Motor neuron (in vitro differentiated cells): ENCODE results near the gene AGAP9. TPM values are rescaled to one million over a fixed set of nuclear protein-coding genes. Genes with fewer than 3 reads are reported as not detected.
"Not testable (repeated sequence)": the region's sequence is repeated elsewhere in the genome, so short reads cannot be mapped to it uniquely, and the experiment has no call there.

Source experiments
- ATAC-seq, 8 experiments: fragments of 200-7000 bp; cut with Tn5 transposase; replicated peaks in 6 of 8; 2 replicates each; pipeline ENCODE4 v1.8.0; 2021; ENCODE audit warnings: mild to moderate bottlenecking in 8 of 8, moderate library complexity in 8 of 8
- H3K27ac ChIP-seq, 2 donors: fragments of 250-450 bp; sonication (Bioruptor Pico); 2 replicates each; pipeline ENCODE4 v1.9.0; 2021; ENCODE audit warnings: antibody characterized with exemption in 2 of 2, mild to moderate bottlenecking in 2 of 2, moderate library complexity in 1 of 2
- H3K4me1 ChIP-seq, 2 donors: fragments of 250-450 bp; sonication (Bioruptor Pico); replicated peaks in 1 of 2; 2 replicates each; pipeline ENCODE4 v1.6.1; 2021; ENCODE audit warnings: antibody characterized with exemption in 2 of 2, mild to moderate bottlenecking in 2 of 2, moderate library complexity in 1 of 2
- H3K4me3 ChIP-seq, 5 donors: fragments of 250-450 bp; sonication (Bioruptor Pico); 2 replicates each; pipeline ENCODE4 v1.9.0; 2021; ENCODE audit warnings: antibody characterized with exemption in 5 of 5, mild to moderate bottlenecking in 5 of 5, moderate library complexity in 4 of 5
- WGBS, 10 experiments: fragments of 450-650 bp; shearing (Covaris generic); methylation state at CpG; one replicate each; pipeline ENCODE4 v1.0.0; 2022; 5-methylcytosine and 5-hydroxymethylcytosine counted together
- in situ Hi-C, 9 experiments: fragments of 400-800 bp; cut with MboI; loops; one replicate each; pipeline ENCODE4 v1.15.0; 2021; ENCODE audit warnings: low sequenced_read_pairs in 9 of 9, low pct_unique_long_range_greater_than_20kb in 2 of 9; ENCODE audit not compliant: unreplicated experiment in 9 of 9
- total RNA-seq, 8 experiments: library from RNA; unstranded; fragments of 300-600 nt; gene quantifications; 2 replicates each; pipeline versions ENCODE4 v1.2.3 to v1.2.4, GENCODE V29; 2022

AGAP9 gene
- total RNA-seq, 8 experiments from 2014 or later, result 4.3 to 21.4 (median 5.7) TPM

DNA sequence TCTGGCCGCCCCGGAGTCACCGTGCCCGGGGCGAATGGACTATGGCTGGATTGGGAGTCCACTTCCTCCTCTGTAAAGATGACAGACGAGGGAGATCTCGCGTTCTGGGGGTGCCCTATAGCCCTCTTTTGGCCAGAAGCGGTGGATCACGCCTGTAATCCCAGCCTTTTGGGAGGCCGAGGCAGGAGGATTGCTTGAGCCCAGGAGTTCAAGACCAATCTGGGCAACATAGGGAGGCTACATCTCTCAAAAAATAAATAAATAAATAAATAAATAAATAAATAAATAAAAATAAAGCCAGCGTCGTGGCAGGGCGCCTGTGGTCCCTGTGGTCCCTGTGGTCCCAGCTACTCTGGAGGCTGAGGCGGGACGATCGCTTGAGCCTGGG lies 30.4 kb upstream of the AGAP9 start:
- in situ Hi-C loops, ATAC-seq, H3K4me1 ChIP-seq: not testable (repeated sequence)
- Histone ChIP-seq H3K27ac (peak overlapping the region in 1 of 2 donors; percentile 35), H3K4me3 (peak overlapping the region; percentile 22 to 48 (median 35))
- no CpG with 5 or more reads among the region's 17 CpGs for WGBS, 10 experiments

DNA sequence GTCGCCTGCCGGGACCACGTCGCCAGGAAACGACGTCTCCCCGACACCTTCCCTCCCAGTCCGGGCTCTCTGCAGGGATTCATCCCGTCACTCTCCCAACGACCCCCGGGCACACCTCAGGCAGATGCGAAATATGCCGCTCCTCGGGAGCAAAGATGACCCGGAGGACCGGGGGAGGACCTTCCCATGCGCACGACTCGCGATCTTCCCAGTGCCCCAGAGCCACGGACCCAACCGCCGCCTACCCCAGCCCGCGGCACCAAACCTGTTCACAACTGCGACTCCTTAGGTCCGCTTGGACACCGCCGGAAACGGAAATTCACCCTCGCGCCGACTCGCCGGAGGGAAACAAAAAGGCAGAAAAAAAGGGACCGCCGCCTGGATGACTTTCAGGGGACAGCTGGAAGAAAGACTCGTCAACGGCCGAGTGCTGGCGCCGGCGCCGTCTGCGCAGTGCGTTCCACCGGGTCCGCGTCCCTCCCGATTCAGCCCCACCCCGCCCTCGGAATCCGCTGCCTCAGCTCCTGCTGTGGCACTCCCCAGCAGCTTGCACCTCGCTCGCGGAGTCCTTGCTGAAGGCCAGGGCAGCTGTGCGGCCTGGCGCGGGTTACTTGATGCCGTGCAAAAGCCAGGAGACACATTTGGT lies 29.9 kb upstream of the AGAP9 start:
- Histone ChIP-seq H3K4me3 (peak overlapping the region; percentile 81 to 100 (median 100)), H3K27ac (peak overlapping the region; percentile 98)
- in situ Hi-C loops, H3K4me1 ChIP-seq: not testable (repeated sequence)
- WGBS, 10 experiments, result 0 to 7% (median 5%) methylated on average over 3 to 7 of the region's 60 CpGs; no CpG with 5 or more reads in 5 of the 10 experiments
- peak; percentile 91 to 96 (median 94) for ATAC-seq

DNA sequence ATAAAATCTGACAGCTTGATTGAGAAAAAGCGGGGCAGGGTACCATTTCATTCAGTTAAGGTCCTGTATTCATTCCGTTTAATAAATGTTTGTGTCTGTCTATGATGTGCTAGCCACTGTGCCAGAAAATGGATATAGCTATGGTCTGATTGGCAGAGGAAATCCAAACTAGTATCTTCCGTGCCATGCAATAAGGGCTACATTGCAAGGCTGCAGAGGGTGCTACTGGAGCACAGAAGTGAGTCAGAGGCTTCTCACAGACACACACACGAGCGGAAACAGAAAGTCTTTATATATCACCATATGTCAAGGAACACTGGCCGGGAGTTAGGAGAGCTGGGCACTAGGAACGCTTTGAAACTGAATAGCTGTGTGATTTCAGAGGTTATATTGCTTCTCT lies 29.3 kb upstream of the AGAP9 start:
- ATAC-seq, result peak; percentile 35 to 60 (median 48)
- peak overlapping the region; percentile 81 to 100 (median 100) for H3K4me3 ChIP-seq
- H3K4me1 ChIP-seq, in situ Hi-C loops: not testable (repeated sequence)
- WGBS, 10 experiments, result 67 to 100% methylated on average over 1 of the region's 7 CpGs; no CpG with 5 or more reads in 8 of the 10 experiments
- H3K27ac ChIP-seq, result peak overlapping the region; percentile 98

DNA sequence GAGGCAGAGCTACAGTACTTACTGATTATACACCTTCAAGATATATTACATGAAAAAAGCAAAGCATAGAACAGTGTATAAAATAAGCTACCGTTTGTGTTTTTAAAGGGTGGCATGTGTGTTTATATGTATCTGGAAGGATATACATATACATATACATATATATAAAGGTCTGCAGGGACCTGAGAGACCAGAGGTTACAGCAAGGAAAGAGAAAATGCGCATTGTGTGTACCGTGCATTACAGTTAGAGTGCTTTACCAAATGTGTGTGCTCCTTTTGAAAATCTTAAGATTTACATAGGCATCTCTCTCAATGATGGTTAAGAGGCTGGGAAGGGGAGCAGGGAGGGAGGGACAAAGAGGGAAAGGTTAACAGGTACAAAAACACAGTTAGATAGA lies 23.8 kb upstream of the AGAP9 start:
- ATAC-seq, result peak in 2 of 8 experiments; percentile 51 to 98
- H3K4me1 ChIP-seq, in situ Hi-C loops, H3K4me3 ChIP-seq, H3K27ac ChIP-seq: not testable (repeated sequence)
- WGBS, 10 experiments, result no CpG with 5 or more reads among the region's 3 CpGs

DNA sequence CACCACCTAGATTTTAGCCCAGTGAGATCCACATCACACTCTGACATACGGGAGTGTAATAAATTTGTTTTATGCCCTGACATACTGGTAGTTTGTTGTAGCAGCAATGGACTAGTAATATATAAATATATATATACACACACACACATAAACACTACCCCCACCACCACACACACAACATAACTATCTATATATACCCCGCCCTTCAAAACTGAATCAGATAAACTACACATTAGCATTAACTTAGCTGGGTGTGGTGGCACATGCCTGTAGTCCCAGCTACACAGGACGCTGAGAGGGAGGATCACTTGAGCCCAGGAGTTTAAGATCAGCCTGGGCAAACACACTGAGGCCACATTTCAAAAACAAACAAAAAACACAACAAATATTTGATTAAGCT lies 13.0 kb upstream of the AGAP9 start:
- H3K4me1 ChIP-seq, H3K4me3 ChIP-seq, in situ Hi-C loops, H3K27ac ChIP-seq: not testable (repeated sequence)
- ATAC-seq, result peak in 2 of 8 experiments; percentile 74 to 85
- no CpG with 5 or more reads among the region's 3 CpGs for WGBS, 10 experiments

DNA sequence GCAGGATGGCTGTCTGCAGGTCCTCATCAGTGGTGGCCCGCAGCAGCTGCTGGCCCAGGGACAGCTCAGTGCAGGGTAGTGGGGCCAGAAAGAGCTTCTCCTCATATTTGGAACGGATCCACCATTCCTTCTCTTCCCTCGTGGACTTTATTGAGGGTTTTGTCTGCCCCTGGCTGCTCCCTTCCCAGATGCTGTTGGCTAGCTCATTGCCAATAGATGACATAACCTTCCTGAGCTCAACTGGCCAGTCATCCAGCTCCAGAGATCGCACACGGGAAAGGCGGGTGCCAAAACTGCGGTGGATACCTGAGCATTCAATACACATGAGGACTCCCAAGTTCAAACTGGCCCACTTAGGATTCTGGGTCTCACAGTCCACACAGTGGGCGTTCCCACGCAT lies 21.1 kb downstream of the AGAP9 start:
- H3K4me3 ChIP-seq, H3K27ac ChIP-seq, in situ Hi-C loops, ATAC-seq, H3K4me1 ChIP-seq: not testable (repeated sequence)
- no CpG with 5 or more reads among the region's 9 CpGs for WGBS, 10 experiments

DNA sequence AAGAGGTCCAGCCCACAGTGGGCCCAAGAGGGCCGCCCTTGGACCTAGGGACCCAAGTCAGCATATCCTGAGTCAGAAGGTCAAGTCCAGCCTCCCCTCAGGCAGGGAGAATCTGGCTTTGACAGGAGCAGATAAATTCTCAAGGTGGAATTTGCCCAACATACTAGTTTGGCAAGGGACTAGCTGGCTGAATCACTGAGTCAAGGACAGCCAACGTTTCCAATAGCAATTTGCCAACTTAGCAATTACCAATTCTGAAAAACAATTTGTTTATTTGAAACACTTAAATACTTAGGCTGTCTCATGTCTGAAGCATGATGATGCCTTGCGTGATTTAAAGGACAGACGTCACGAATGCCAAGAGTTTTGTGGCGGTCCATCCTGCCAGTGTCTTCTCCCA lies 29.2 kb downstream of the AGAP9 start:
- H3K27ac ChIP-seq, in situ Hi-C loops, H3K4me3 ChIP-seq, ATAC-seq, H3K4me1 ChIP-seq: not testable (repeated sequence)
- WGBS, 10 experiments, result no CpG with 5 or more reads among the region's 6 CpGs

DNA sequence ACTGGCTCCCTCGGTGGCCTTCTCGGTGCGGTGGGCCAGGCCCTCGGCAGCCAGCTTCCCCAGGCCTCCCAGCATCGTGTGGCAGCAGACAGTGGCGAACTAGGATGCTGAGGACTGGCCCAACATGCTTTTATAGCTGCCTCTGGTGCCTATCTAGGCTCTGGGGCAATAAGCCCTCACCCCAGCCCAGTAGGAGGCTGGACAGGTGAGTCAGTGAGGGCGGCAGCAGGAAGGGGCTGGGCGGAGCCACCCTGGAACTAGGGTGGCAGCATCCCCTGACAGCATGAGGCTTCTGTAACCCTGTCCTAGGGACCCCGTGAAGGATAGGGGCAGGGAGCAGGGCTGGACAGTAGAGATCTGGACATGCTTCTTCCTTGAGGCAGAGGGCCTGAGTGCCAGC lies 31.8 kb downstream of the AGAP9 start, which contains the start of gene FAM25G:
FAM25G (minus strand) TSS at position 101 of the 400 bp plus-strand sequence; CDS start at position 75, 26 bp downstream.
- ATAC-seq, H3K27ac ChIP-seq, H3K4me1 ChIP-seq, in situ Hi-C loops, H3K4me3 ChIP-seq: not testable (repeated sequence)
- no CpG with 5 or more reads among the region's 9 CpGs for WGBS, 10 experiments

DNA sequence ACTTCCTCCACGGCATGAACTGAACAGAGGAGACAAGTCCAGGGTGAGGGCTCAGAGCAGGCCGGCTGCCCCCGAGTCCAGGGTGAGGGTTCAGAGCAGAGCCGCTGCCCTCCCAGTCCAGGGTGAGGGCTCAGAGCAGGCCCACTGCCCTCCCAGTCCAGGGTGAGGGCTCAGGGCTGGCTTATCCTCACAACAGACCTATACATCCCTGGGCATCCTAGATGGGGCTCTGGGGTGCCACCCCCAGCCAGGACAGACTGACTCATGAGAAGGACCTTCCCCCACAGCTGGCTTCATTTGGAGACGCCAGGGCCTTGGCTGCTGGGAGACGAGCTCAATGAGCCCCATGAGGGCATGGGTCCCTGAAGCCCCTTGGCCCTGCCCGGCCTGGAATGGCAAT lies 33.8 kb downstream of the AGAP9 start:
- in situ Hi-C loops, H3K27ac ChIP-seq, ATAC-seq, H3K4me3 ChIP-seq, H3K4me1 ChIP-seq: not testable (repeated sequence)
- WGBS, 10 experiments, result no CpG with 5 or more reads among the region's 7 CpGs

DNA sequence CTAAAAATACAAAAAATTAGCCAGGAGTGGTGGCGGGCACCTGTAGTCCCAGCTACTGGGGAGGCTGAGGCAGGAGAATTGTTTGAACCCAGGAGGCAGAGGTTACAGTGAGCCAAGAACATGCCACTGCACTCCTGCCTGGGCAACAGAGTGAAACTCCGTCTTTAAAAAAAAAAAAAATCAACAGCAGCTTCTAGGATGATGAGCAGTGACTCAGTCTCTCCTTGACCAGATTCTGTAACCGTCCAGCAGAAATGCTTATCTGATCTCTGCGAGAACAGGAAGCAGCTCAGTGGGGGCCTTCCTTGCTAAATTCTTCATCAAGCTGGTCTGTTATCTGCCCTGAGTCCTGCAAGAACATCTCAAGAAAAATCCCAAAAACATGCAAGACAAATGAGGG lies 37.5 kb downstream of the AGAP9 start:
- ATAC-seq, in situ Hi-C loops: not testable (repeated sequence)
- WGBS, 10 experiments, result no CpG with 5 or more reads among the region's 4 CpGs

DNA sequence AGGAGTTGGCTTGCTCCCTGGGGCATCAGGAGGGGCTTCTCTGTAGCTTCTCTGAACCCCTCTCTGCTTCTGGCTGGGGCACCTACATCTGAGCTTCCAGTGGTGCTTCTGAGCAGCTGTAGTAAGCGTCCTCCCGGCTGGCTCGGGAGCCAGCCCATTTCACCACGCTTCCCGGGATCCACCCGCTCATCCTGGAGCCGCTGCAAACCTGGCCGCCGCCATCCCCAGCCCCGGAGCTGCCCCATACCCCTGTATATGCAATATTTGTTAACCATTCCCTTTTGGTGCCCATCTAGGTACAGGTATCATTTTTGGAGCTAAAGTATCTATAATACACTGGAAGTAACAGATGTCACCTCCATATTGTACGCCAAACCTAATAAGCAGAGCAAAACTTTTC lies 38.7 kb downstream of the AGAP9 start:
- H3K4me1 ChIP-seq, ATAC-seq, in situ Hi-C loops, H3K27ac ChIP-seq, H3K4me3 ChIP-seq: not testable (repeated sequence)
- WGBS, 10 experiments, result no CpG with 5 or more reads among the region's 11 CpGs

More for the DNA sequence above, 37.5 kb downstream of the AGAP9 start:
- not testable (repeated sequence) for H3K27ac ChIP-seq, H3K4me1 ChIP-seq, H3K4me3 ChIP-seq

DNA sequence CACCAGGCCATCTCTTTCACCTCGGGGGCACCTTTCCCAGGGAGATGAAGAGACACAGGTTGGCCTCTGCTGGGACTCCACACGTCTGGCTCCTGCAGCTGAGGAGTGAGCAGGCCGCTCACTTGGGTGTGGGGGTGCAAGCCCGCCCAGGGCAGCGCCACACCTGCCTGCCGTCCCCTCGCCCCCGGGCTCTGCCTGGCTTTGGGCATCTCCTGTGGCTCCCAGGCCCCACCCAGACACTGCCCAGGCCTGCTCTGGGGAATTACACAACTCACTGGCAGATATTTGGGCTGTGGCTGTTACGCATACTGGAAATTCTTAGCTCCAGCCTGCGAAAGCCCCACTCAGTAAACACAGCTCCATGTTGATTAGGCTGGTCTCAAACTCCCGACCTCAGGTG lies 39.5 kb downstream of the AGAP9 start, which contains the start of gene ANXA8:
ANXA8 (minus strand) TSS at position 193 of the 400 bp plus-strand sequence; CDS start at position 11, 182 bp downstream.
- H3K4me1 ChIP-seq, H3K27ac ChIP-seq, in situ Hi-C loops, H3K4me3 ChIP-seq: not testable (repeated sequence)
- WGBS, 10 experiments, result no CpG with 5 or more reads among the region's 11 CpGs
- ATAC-seq, result peak in 3 of 8 experiments; percentile 10 to 63 (median 50)

DNA sequence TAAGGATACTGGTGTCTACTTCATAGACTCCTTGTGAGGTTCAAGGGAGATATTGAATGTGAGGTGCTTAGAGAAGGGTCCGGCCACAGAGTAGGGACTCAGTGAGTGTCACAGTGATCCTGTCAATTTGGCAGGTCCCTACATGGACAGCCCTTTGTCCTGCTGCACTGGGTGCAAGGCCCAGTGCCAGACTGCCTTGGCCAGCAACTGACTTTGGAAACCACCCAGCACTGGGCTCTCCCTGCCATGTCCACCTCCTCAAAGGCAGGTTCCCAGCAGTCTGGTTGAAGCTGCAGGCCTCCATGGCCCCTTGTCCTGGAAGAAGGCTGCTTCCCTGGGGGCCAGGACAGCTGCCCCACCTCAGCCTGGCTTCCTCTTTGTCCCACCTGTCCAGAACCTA lies 41.1 kb downstream of the AGAP9 start:
- H3K27ac ChIP-seq, in situ Hi-C loops, H3K4me1 ChIP-seq, H3K4me3 ChIP-seq, ATAC-seq: not testable (repeated sequence)
- WGBS, 10 experiments, result no CpG with 5 or more reads among the region's 1 CpG

DNA sequence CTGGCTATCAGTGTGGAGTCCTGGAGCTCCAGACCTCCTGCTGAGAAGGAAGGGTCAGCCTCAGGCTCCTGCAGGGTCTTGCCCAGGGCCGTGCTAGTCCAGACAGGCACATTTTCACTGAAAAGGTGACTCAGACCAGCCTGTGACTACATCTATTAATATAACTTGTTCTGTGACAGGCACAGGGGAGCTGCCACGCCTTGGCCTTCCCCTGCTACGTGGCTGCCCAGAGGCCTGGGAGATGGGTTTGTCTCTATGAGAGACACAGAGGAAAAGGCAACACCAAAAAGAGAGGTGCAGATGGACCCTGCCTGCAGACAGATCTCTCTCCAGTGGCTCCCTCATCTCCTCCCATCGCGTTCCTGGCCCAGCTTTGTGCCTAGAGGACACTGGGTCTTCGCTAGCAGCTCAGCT lies 41.7 kb downstream of the AGAP9 start:
- no CpG with 5 or more reads among the region's 6 CpGs for WGBS, 10 experiments
- H3K4me3 ChIP-seq, in situ Hi-C loops, H3K27ac ChIP-seq, H3K4me1 ChIP-seq: not testable (repeated sequence)
- peak in 6 of 8 experiments; percentile 6 to 83 (median 35) for ATAC-seq
